Activated naive CD4-positive, alpha-beta T cell treated with anti-CD3 and anti-CD28 coated beads for 36 hours (primary cell): ENCODE measurements around the gene SERINC4. TPM values are rescaled to one million over a fixed set of nuclear protein-coding genes. Genes with fewer than 3 reads are reported as not detected.
A peak's percentile ranks its signal among the peaks of the same experiment; 100 is the strongest.
"Not testable (repeated sequence)": the region's sequence is repeated elsewhere in the genome, so short reads cannot be mapped to it uniquely, and the experiment has no call there.

Experiments used
- CTCF ChIA-PET: fragments of 350-600 bp; sonication (Branson Sonifier 250); formaldehyde crosslinking; loops from one replicate; lab custom pipeline; 2021; ENCODE audit warnings: antibody characterized with exemption; lab: Charles Lee
- DNase-seq: peaks from one replicate; pipeline ENCODE4 v3.0.0-alpha.2; 2020
- H3K27ac Mint-ChIP-seq: one replicate; pipeline ENCODE4 v1.8.0; 2021; ENCODE audit warnings: mild to moderate bottlenecking, mixed read lengths
- H3K27me3 Mint-ChIP-seq: one replicate; pipeline ENCODE4 v1.8.0; 2021; ENCODE audit warnings: low read depth, mixed read lengths
- H3K36me3 Mint-ChIP-seq: one replicate; pipeline ENCODE4 v1.8.0; 2021; ENCODE audit warnings: low read depth, mixed read lengths
- H3K4me1 Mint-ChIP-seq: one replicate; pipeline ENCODE4 v1.8.0; 2021; ENCODE audit warnings: low read depth, mixed read lengths
- H3K4me3 Mint-ChIP-seq: one replicate; pipeline ENCODE4 v1.8.0; 2021; ENCODE audit warnings: mild to moderate bottlenecking, moderate library complexity, mixed read lengths
- H3K9me3 Mint-ChIP-seq: one replicate; pipeline ENCODE4 v1.8.0; 2021; ENCODE audit warnings: mixed read lengths
- intact Hi-C: fragments of 100-400 bp; cut with micrococcal nuclease; formaldehyde crosslinking; loops from one replicate; pipeline ENCODE4 v1.15.1; 2023
- total RNA-seq, 2 experiments: library from RNA; stranded (reverse); gene quantifications; one replicate each; pipeline ENCODE4 v1.2.3, GENCODE V29; 2021

Gene SERINC4
- total RNA-seq, 2 experiments from 2014 or later, result 0.14 to 0.15 TPM

DNA sequence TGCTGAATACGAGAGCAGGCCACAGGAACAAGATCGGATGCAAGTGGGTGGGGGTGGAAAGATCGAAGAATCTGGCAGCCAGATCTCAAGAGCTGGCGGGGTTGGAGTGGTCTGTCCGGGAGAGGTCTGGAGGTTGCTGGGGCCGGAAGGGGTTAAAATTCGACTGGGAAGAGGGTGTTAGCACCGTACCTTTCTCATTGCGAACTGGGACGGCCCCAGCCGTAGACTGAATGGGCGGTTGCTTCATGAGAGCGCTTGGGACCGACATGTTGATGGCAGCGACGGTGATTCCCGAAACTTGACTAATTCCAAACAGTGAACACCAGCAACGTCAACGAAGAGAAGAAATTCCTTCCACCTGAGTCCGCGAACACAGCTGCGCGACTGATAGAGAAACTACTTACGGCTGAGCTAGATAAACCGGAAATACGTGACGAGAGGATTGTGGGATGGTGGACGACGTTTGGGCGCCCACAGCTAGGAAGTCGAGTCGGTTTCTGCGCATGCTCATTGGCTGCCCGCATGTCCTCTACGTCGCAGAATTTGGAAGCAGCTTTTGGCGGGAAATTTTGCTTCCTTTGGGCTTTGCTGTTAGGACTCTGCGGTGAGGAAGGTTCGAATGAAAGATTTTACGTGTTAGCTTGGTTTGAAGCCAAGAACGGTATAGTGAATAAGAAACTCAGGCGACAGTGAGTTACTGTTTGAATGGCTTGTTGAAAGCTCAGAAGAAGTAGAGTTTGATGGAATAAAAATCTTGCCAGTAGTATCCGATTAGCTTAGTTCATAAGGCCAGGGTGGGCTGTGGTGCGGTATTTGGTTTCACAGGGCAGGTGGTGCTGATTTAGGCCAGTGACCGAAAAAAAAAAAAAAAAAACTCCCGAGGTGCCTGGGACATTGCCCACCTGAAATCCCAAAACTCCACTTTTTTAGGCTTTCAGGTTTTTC, 24.6 kb upstream of the SERINC4 start, which contains the start of gene MFAP1:
Gene MFAP1 (minus strand): TSS at position 389 of the 945 bp plus-strand sequence. CDS start 121 bp downstream, at position 268.
- no peaks in the 10 kb centered on the region for H3K27me3 Mint-ChIP-seq
- peaks cover 31% of the 10 kb centered on the region for H3K36me3 Mint-ChIP-seq
- H3K9me3 Mint-ChIP-seq, result peaks cover 2% of the 10 kb centered on the region
- H3K4me3 Mint-ChIP-seq, result peak within 1 kb of the TSS; percentile 98
- peaks cover 52% of the 10 kb centered on the region for H3K4me1 Mint-ChIP-seq
- H3K27ac Mint-ChIP-seq, result peak within 1 kb of the TSS; percentile 98
- CTCF ChIA-PET, result interaction anchor here (0.6 to 1.2 kb wide), 6 partner anchors 22 to 888 kb away, joined by 3 read pairs; partner anchors contain the start of gene ELL3
- intact Hi-C loops, result loop anchor here (1.0 to 10.0 kb wide), 9 partner anchors 24 to 1580 kb away; partner anchors contain the start of genes B2M, CTDSPL2, FRMD5 and GOLM2
- DNase-seq, result peak; percentile 96

DNA sequence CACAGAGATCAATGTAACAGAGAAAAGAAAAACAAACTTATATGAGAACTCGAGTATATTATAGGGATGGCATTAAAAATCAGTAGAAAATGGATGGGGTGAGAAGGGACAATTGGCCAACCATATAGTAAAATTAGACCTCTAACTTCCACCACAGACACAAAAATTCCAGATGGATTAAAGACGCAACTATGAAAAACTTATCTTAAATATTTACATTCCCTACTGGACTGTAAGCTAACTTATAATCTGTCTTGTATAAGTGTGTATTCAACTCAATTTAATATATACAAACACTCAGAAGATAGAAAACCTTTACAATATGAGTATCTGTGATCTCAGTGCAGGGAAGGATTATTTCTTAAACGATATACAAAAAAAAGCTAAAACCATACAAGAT, 21.5 kb upstream of the SERINC4 start:
- CTCF ChIA-PET, result interaction anchor here (0.7 kb wide), 1 partner anchor 84 kb away, joined by 4 read pairs; no protein-coding TSS in a partner anchor
- intact Hi-C loops, result loop anchor here (10.0 kb wide), 3 partner anchors 373 to 1583 kb away; partner anchors contain the start of genes B2M, FRMD5 and PATL2
- peaks cover 19% of the 10 kb centered on the region for H3K36me3 Mint-ChIP-seq
- H3K9me3 Mint-ChIP-seq, result peaks cover 2% of the 10 kb centered on the region
- no peaks in the 10 kb centered on the region for H3K27me3 Mint-ChIP-seq
- no peak overlapping the region for H3K4me3 Mint-ChIP-seq
- no peak overlapping the region for H3K27ac Mint-ChIP-seq
- H3K4me1 Mint-ChIP-seq, result peaks cover 51% of the 10 kb centered on the region
- no peak for DNase-seq

DNA sequence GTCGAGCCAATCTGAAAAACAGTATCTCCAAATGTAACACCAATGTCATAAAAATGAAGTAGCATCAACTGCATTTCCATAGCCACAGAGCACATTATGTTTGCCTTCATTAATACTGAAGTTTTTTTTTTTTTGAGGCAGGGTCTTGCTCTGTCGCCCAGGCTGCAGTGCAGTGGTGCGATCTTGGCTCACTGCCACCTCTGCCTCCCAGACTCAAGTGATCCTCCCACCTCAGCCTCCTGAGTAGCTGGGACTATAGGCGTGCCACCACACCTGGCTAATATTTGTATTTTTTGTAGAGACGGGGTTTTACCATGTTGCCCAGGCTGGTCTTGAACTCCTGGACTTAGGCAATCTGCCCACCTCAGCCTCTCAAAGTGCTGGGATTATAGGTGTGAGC, 15.0 kb upstream of the SERINC4 start:
- H3K27me3 Mint-ChIP-seq, DNase-seq, CTCF ChIA-PET, H3K9me3 Mint-ChIP-seq, intact Hi-C loops, H3K4me3 Mint-ChIP-seq: not testable (repeated sequence)
- peak overlapping the region; percentile 62 for H3K27ac Mint-ChIP-seq
- peaks cover 41% of the 10 kb centered on the region for H3K36me3 Mint-ChIP-seq
- H3K4me1 Mint-ChIP-seq, result peaks cover 13% of the 10 kb centered on the region

DNA sequence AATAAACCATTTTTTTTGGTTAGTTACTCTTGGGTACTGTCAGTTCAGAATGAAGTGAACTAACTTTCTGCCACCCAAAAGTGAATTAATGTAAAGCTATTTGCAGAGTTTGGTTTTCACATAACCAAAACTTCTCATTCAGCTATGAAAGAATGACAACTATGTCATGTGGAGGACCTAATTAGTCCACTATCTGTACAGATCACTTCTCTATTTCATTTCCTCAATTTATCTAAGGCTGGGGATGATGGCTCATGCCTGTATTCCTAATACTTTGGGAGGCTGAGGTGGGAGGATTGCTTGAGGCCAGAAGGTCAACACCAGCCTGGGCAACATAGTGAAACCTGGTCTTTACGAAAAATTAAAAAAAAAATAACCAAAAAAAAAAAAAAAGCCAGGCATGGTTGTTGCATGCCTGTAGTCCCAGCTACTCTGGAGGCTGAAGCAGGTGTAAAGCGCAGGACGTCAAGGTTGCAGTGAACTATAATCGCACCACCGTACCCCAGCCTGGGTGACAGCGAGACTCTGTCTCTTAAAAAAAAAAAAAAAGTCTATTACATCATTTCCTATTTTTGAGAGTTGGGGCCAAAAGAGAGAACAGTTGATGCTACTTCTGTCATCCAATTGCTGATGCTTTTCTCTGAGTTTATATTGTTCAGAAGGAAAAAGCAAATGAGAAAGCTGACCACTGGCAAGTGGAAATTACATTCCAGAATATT, 9.1 kb upstream of the SERINC4 start:
- peaks cover 7% of the 10 kb centered on the region for H3K4me1 Mint-ChIP-seq
- no peaks in the 10 kb centered on the region for H3K27me3 Mint-ChIP-seq
- no peak overlapping the region for H3K4me3 Mint-ChIP-seq
- H3K9me3 Mint-ChIP-seq, result no peaks in the 10 kb centered on the region
- CTCF ChIA-PET, result interaction anchor here (0.5 to 1.2 kb wide), 4 partner anchors 11 to 480 kb away, joined by 3 to 5 read pairs (median 4); partner anchors contain the start of gene GOLM2
- peaks cover 61% of the 10 kb centered on the region for H3K36me3 Mint-ChIP-seq
- DNase-seq, result no peak
- peak overlapping the region; percentile 75 for H3K27ac Mint-ChIP-seq
- intact Hi-C loops, result no loop called here

DNA sequence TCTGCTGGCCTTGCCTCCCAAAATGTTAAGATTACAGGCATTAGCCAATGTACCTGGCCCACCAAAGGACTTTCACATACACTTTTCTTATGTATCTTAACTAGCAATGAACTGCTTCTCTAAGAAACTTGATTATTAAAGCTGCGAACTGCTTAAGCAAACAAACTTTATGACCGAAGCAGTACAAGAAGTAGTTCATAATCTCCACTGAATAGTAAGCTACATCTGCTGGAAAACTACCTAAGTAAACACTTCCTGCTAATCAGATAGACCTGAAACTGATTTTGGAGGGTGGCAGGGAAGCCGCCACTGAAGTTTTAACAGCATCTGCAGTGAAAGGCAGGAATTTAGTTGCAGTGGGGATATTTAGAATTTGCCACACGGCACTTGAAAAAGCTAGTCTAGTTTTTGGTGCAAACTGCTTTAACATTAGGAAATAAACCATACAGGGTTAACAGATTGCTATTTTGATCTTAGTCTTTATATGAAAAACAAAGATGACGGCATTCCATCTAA, 8.5 kb upstream of the SERINC4 start:
- Mint-ChIP-seq H3K9me3 (no peaks in the 10 kb centered on the region), H3K4me1 (peaks cover 5% of the 10 kb centered on the region), H3K4me3 (no peak overlapping the region), H3K36me3 (peaks cover 62% of the 10 kb centered on the region), H3K27me3 (no peaks in the 10 kb centered on the region), H3K27ac (peak overlapping the region; percentile 75)
- CTCF ChIA-PET, result interaction anchor here (1.2 kb wide), 1 partner anchor 28 kb away, joined by 3 read pairs; no protein-coding TSS in a partner anchor
- intact Hi-C loops, result no loop called here
- DNase-seq, result no peak

DNA sequence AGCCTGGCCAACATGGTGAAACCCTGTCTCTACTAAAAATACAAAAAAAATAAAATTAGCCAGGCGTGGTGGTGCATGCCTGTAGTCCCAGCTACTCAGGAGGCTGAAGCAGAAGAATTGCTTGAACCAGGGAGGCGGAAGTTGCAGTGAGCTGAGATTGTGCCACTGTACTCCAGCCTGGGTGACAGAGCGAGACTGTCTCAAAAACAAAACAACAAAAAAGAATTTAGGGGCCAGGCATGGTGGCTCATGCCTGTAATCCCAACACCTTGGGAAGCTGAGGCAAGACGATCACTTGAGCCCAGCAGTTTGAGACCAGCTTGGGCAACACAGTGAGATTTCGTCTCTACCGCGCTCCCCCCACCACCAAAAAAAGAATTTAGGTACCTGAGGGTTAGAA, 2.7 kb upstream of the SERINC4 start:
- H3K27me3 Mint-ChIP-seq, H3K27ac Mint-ChIP-seq, DNase-seq, H3K9me3 Mint-ChIP-seq, H3K4me3 Mint-ChIP-seq, intact Hi-C loops: not testable (repeated sequence)
- Mint-ChIP-seq H3K36me3 (peaks cover 79% of the 10 kb centered on the region), H3K4me1 (peaks cover 31% of the 10 kb centered on the region)
- CTCF ChIA-PET, result interaction anchor here (0.8 to 1.2 kb wide), 3 partner anchors 11 to 35 kb away, joined by 3 to 4 read pairs (median 3); partner anchors contain the start of gene MFAP1

DNA sequence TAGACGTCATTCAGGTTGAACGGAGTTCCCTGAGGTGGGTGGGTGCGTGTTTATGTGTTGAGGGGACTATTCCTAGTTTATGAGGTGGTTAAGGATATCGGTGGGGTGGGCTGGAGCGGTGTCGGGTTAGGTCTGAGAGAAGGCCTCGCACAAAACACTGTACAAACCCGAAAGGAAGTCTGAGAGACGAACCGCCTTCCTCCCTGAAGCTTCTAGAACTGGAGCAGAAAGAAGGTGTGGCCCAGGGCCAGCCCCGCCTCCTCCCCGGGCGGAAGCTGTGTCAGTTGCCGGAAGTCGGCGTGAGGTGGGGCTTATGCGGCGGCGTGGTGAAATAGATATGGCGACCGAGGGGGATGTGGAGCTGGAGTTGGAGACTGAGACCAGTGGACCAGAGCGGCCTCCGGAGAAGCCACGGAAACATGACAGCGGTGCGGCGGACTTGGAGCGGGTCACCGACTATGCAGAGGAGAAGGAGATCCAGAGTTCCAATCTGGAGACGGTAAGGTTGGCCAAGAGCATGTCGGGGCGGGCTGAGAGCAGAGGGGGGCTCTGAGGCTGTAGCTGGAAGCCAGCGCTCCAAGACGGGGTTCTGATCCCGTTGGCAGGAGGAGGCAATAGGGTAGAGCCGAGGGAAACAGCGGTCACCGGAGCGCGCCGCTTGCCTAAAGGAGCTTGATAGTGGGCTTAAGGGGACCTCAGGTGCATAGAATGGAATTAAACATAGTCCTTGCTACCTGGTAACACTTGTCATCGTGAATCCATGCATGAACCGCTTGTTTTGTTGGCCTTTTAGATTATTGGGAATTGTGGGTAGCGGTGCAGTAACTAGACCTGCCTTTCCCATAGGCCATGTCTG, 494 bp upstream of the SERINC4 start, which contains the start of gene HYPK:
Gene HYPK (plus strand): TSS at position 314 of the 856 bp plus-strand sequence. CDS start 24 bp downstream, at position 338.
- H3K27me3 Mint-ChIP-seq, result no peaks in the 10 kb centered on the region
- peak; percentile 94 for DNase-seq
- H3K9me3 Mint-ChIP-seq, result no peaks in the 10 kb centered on the region
- CTCF ChIA-PET, result interaction anchor here (0.9 to 1.0 kb wide), 2 partner anchors 23 to 198 kb away, joined by 3 to 4 read pairs; partner anchors contain the start of gene ELL3
- peaks cover 75% of the 10 kb centered on the region for H3K36me3 Mint-ChIP-seq
- H3K27ac Mint-ChIP-seq, result peak within 1 kb of the TSS; percentile 95
- H3K4me1 Mint-ChIP-seq, result peaks cover 43% of the 10 kb centered on the region
- intact Hi-C loops, result loop anchor here (1.0 to 2.0 kb wide), 4 partner anchors 8 to 52 kb away; partner anchors contain the start of genes MFAP1 and SERF2
- H3K4me3 Mint-ChIP-seq, result peak within 1 kb of the TSS; percentile 97

DNA sequence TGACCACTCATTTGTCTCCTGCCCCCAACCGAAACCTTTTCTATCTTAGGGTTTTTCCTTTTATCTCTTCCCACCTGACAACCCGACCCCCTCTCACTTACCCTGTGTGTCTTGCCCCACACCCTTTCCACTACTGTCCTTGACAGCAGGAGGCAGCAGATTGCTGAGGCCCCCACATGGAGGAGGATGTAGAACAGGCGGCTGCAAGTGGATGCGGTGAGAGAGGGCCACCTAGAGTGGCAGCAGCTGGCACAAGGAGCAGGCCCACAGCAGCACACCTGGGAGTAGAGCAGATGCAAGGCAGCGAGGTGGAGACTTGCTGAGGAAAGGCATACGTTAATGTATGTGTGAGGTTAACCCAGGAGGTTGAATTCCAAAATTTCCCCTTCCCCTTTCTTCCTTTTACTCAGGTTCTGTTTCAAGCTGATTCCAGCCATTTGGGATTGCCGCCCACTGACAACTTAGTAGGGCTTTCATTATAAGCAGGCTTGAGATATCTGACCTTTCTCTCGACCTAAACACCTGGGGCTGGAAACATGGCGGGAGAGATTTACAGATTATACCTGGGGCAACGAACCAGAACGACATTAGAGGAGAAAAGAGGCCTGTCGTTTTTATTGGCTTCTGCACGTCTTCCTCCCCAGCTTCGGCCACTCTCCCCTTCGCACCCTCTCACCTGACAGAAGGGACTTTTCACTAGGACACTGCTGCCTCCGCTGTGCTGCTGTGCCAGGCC, 643 bp downstream of the SERINC4 start:
- Mint-ChIP-seq H3K4me1 (peaks cover 54% of the 10 kb centered on the region), H3K4me3 (no peak overlapping the region), H3K9me3 (no peaks in the 10 kb centered on the region), H3K27ac (peak overlapping the region; percentile 95), H3K27me3 (no peaks in the 10 kb centered on the region), H3K36me3 (peaks cover 76% of the 10 kb centered on the region)
- CTCF ChIA-PET, result interaction anchor here (1.4 kb wide), 1 partner anchor 28 kb away, joined by 4 read pairs; the partner anchor contains the start of gene WDR76
- intact Hi-C loops, result no loop called here
- no peak for DNase-seq

DNA sequence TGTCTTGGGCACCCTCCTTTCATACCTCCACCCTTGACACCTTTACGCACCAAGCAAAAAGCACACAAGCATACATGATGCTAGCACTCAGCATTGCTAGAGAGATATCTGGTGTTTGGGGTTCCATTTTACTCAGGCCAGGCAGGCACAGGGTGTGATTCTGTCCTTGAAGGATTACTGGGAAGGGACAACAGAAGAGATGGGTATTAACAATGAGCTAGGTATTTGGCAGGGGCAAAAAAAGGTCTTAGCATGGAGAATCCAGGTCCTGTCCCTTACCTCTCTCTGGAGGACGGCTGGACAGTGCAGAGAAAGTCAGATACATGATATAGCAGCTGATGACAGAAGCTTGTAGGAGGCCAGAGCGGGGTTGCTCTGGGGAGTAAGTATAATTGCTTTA, 3.5 kb downstream of the SERINC4 start:
- intact Hi-C loops, result no loop called here
- H3K27ac Mint-ChIP-seq, result peak overlapping the region; percentile 4
- peaks cover 66% of the 10 kb centered on the region for H3K4me1 Mint-ChIP-seq
- no peaks in the 10 kb centered on the region for H3K27me3 Mint-ChIP-seq
- no peak overlapping the region for H3K4me3 Mint-ChIP-seq
- H3K36me3 Mint-ChIP-seq, result peaks cover 84% of the 10 kb centered on the region
- H3K9me3 Mint-ChIP-seq, result no peaks in the 10 kb centered on the region
- CTCF ChIA-PET, result interaction anchor here (1.0 to 3.5 kb wide), 2 partner anchors 20 to 28 kb away, joined by 3 to 17 read pairs; partner anchors contain the start of genes ELL3 and MFAP1
- no peak for DNase-seq

DNA sequence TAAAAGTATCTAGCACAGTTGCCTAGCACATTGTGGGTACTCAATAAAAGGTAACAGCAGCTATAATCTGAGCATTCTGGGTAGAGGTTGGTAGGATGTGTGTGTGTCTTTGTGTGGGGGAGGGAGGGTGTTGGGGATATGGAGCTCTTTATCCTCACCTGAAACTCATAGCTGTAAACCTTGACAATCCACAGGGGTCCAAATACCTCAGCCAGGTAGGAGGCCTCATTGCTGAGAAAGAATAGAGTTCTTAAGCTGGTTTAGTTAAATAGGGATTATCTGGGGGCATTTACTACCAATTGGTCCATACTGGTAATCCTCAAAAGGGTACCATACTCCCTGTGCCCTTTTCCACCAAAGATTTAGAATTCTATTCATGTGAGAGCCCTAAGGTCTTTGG, 4.0 kb downstream of the SERINC4 start:
- Mint-ChIP-seq H3K4me3 (no peak overlapping the region), H3K36me3 (peaks cover 78% of the 10 kb centered on the region), H3K27ac (peak overlapping the region; percentile 37), H3K27me3 (no peaks in the 10 kb centered on the region), H3K4me1 (peaks cover 64% of the 10 kb centered on the region), H3K9me3 (no peaks in the 10 kb centered on the region)
- DNase-seq, result no peak
- intact Hi-C loops, result no loop called here
- CTCF ChIA-PET, result interaction anchor here (1.0 to 3.5 kb wide), 3 partner anchors 19 to 32 kb away, joined by 3 to 17 read pairs (median 3); partner anchors contain the start of genes ELL3 and MFAP1
